PFSK-1 (cell line): ENCODE results near the gene RNPEPL1.
A peak's percentile ranks its signal among the peaks of the same experiment; 100 is the strongest.

Experiments used
- FOXP2 ChIP-seq: optimal IDR thresholded peaks from 2 replicates; pipeline ENCODE3; 2011; ENCODE audit warnings: borderline replicate concordance, control low read depth, inconsistent platforms; ENCODE audit not compliant: insufficient read depth; ENCODE audit errors: extremely low read length, extremely low read depth
- POLR2AphosphoS5 ChIP-seq: IDR thresholded peaks from 2 replicates; pipeline ENCODE4 v1.6.1; 2012; ENCODE audit warnings: low read depth, mild to moderate bottlenecking, control low read depth, low read length, moderate library complexity
- SIN3A ChIP-seq: IDR thresholded peaks from 2 replicates; pipeline ENCODE4 v1.6.1; 2012; ENCODE audit warnings: mild to moderate bottlenecking, low read length, moderate library complexity, borderline replicate concordance; ENCODE audit not compliant: insufficient read depth
- TAF1 ChIP-seq: IDR thresholded peaks from 2 replicates; pipeline ENCODE4 v1.6.1; 2012; ENCODE audit warnings: low read length, control low read depth, borderline replicate concordance; ENCODE audit not compliant: insufficient read depth
- TF ChIP-seq, protein P1 (sequence below), 2 experiments: IDR thresholded peaks; 2 replicates each; pipeline versions ENCODE4 v1.6.1 to v1.8.0; 2011 to 2012; ENCODE audit warnings: low read depth in 2 of 2, low read length in 2 of 2, control low read depth in 1 of 2, inconsistent platforms in 1 of 2, mild to moderate bottlenecking in 1 of 2, moderate library complexity in 1 of 2; ENCODE audit not compliant: insufficient read depth in 1 of 2

RNPEPL1 gene

GRCh38 chr2:240603846-240604245 lies 35.6 kb downstream of the RNPEPL1 start:
- TF ChIP-seq, protein P1, sequence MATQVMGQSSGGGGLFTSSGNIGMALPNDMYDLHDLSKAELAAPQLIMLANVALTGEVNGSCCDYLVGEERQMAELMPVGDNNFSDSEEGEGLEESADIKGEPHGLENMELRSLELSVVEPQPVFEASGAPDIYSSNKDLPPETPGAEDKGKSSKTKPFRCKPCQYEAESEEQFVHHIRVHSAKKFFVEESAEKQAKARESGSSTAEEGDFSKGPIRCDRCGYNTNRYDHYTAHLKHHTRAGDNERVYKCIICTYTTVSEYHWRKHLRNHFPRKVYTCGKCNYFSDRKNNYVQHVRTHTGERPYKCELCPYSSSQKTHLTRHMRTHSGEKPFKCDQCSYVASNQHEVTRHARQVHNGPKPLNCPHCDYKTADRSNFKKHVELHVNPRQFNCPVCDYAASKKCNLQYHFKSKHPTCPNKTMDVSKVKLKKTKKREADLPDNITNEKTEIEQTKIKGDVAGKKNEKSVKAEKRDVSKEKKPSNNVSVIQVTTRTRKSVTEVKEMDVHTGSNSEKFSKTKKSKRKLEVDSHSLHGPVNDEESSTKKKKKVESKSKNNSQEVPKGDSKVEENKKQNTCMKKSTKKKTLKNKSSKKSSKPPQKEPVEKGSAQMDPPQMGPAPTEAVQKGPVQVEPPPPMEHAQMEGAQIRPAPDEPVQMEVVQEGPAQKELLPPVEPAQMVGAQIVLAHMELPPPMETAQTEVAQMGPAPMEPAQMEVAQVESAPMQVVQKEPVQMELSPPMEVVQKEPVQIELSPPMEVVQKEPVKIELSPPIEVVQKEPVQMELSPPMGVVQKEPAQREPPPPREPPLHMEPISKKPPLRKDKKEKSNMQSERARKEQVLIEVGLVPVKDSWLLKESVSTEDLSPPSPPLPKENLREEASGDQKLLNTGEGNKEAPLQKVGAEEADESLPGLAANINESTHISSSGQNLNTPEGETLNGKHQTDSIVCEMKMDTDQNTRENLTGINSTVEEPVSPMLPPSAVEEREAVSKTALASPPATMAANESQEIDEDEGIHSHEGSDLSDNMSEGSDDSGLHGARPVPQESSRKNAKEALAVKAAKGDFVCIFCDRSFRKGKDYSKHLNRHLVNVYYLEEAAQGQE (IDR thresholded peaks at IDR 0.05; ENCODE audit: insufficient read depth in 1 of 2, low read depth in 2 of 2, low read length in 2 of 2), result no peak
- no peak for TF ChIP-seq FOXP2

DNA sequence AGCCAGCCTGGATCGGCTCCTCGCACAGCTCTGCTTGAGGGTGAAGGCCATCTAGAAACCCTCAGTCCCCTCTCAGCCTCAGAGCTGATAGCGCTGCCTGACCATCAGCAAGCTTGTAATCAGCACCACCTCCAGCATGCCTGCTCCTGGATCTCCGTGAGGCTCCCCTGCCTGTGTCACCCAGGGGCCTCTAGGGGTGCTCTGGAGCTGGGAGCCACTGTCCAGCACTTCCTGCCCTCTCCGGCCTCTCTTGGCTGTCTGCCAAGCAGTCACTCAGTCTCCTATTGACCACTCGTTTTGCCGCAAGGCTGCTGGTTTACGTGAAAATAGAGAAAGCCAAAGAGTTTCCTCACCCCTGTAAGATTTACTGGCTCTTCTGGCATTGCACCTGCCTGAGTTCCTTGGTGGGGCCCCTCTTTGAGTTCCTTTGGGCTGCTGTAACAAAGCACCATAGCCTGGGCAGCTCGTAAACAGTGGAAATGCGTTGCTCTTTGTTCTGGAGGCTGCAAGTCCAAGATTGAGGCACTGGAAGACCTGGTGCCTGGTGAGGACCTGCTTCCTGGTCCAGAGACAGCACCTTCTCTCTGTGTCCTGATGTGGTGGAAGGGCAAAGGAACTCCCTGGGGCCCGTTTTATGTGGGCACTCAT lies 36.1 kb downstream of the RNPEPL1 start:
- TF ChIP-seq POLR2AphosphoS5 (peak; percentile 49; the same call in 1 of the 2 replicates), FOXP2 (peak; percentile 77), SIN3A (no peak), TAF1 (no peak)
- TF ChIP-seq, protein P1 (IDR thresholded peaks at IDR 0.05; ENCODE audit: insufficient read depth in 1 of 2, low read depth in 2 of 2, low read length in 2 of 2), result peak; percentile 83 to 90

GRCh38 chr2:240604939-240605716 lies 36.8 kb downstream of the RNPEPL1 start:
- TF ChIP-seq SIN3A, result no peak
- TF ChIP-seq, protein P1 (IDR thresholded peaks at IDR 0.05; ENCODE audit: insufficient read depth in 1 of 2, low read depth in 2 of 2, low read length in 2 of 2), result no peak
- TF ChIP-seq FOXP2, result no peak
- TF ChIP-seq POLR2AphosphoS5, result no peak
- TF ChIP-seq TAF1, result no peak

GRCh38 chr2:240605867-240606743 lies 37.8 kb downstream of the RNPEPL1 start:
- TF ChIP-seq, protein P1 (IDR thresholded peaks at IDR 0.05; ENCODE audit: insufficient read depth in 1 of 2, low read depth in 2 of 2, low read length in 2 of 2), result no peak
- no peak for TF ChIP-seq TAF1
- no peak for TF ChIP-seq SIN3A
- TF ChIP-seq POLR2AphosphoS5, result no peak
- TF ChIP-seq FOXP2, result no peak
